HG03457 (cell line): ENCODE measurements around the gene NELL1.

Experiments
- ATAC-seq: cut with Tn5 transposase; IDR thresholded peaks from one replicate; pipeline ENCODE4 v1.9.1; 2021; ENCODE audit warnings: moderate number of reproducible peaks; ENCODE audit not compliant: unreplicated experiment

NELL1 gene

GRCh38 chr11:20869123-20869522, 199.7 kb downstream of the NELL1 start:
- no peak for ATAC-seq

DNA sequence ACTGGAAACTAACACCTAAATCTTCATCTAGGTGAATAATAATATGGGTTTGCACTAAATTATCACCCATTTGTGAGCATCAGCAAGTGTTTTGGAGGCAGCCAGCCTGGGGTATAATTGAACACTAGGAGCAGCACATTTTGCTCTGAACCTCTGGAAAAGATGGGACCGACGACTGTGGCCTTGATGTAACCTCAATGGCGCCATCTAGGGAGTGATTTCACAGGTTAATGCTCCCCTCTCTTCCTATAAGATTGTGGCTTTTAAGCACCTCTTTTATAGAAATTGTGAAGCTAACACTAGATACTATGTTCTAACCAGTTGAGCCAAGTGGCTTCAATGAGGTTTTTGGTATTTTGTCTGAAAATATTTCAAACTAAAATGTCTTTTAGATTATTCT, 203.7 kb downstream of the NELL1 start:
- ATAC-seq, result no peak

GRCh38 chr11:20874358-20874757, 205.0 kb downstream of the NELL1 start:
- ATAC-seq, result no peak

DNA sequence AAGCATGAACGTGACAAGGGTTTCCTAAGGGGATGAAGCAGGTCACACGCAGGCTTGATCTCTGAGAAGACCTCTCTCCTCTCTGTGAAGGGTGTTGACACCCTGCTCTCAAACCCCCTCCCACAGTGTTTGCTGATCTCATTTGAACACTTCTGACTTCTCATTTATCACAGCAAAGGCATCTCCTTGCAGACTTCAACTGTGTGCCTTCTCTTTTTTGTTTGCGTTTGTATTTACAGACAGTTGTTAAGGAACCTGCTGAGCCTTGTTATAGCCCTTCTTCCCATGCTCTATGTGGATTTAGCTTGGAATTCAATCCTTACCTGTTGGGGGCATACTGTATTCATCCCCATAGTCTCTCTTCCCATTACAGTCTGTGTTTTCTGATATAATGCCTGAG, 206.5 kb downstream of the NELL1 start:
- no peak for ATAC-seq

GRCh38 chr11:20876738-20877137, 207.4 kb downstream of the NELL1 start:
- no peak for ATAC-seq

DNA sequence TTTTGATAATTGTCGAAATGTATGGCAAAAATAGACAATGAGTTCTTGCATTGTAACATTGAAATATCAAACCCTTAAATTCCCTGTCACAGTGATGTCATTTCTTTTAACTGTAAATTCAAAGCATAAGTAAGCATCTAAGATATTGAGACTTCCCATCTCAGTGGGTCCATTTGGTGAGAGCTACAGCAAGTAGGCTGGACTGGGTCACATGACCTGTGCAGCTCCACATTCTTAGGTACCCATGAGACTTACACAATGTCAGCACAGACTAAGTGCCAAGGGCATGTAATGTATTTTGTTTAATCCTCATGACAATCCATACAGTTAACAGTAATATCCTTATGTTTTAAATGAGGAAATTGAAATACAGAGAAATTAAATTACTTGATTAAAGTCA, 210.7 kb downstream of the NELL1 start:
- ATAC-seq, result no peak

DNA sequence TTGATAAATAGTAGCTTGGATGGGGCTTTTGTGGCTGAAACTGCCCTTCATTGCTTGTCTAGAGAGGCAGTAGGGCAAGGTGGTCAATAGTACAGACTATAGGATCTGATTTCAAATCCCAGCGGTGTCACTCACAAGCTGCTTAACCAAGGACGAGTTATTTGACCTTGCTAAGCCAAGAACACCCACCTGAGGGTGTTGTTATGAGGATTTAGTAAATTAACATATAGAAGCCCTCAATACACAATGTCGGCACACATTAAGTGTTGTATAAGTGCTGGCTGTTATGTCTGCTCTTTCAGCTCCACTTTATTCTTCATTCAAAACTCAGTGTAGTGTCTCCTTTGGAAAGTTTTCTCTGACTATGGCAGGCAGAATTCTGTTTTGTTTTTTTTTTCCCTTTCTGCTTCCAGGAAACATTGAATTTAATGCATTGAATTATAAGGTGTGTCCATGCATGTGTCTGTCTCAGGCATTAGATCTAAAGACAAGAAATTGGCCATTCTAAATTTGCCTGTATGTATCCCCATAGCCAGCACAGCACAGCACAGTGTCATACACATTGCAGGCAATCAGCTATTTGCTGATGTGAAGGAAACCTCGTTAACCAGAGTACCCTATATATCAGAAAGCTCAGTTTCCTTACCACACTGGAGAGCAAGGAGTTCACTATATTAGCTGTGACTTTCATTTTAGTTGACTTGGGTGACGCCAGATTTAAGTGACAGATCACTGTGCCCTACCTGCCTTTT, 212.1 kb downstream of the NELL1 start:
- no peak for ATAC-seq

- no peak for ATAC-seq
Measured at GRCh38 chr11:20887137-20887536, 217.8 kb downstream of the NELL1 start.

- ATAC-seq, result no peak
Measured at GRCh38 chr11:20894296-20894695, 224.9 kb downstream of the NELL1 start.

GRCh38 chr11:20909995-20910726, 240.8 kb downstream of the NELL1 start:
- no peak for ATAC-seq

- ATAC-seq, result no peak
Measured at GRCh38 chr11:20910733-20911132, 241.3 kb downstream of the NELL1 start.

DNA sequence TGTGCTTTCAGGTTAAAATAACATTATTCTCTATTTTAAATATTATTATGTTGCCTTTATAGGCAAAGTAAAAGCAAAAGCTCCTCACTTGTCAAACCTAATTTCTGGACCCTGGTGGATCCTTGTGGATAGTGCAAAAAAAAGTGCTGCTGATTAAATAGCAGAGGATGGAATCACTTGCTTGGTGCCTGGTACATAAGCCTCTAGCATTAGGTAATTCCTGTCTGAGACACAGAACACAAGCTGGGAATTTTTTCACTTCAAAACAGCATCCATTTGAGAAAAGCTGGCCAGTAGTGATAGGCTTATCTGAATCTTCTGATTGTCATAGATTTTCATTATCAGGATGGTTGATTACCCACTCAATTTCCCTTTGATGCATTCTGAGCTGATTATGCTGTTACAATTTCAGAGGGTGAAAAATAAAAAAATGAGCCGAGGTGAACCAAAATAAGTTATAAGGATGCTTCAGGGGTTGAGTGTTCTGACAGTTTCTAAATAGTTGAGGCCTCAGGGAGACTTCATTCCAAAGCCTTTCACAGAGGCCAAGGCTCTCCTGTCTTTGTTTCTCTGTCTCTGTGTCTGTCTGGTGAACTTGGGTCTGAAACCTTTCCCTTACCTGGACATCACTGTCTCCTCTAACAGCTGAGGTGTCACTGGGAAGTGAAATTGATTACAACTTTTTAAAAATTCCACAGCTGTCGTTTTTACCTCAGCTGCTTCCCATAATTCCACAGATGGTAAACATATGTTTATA, 242.9 kb downstream of the NELL1 start:
- ATAC-seq, result no peak

DNA sequence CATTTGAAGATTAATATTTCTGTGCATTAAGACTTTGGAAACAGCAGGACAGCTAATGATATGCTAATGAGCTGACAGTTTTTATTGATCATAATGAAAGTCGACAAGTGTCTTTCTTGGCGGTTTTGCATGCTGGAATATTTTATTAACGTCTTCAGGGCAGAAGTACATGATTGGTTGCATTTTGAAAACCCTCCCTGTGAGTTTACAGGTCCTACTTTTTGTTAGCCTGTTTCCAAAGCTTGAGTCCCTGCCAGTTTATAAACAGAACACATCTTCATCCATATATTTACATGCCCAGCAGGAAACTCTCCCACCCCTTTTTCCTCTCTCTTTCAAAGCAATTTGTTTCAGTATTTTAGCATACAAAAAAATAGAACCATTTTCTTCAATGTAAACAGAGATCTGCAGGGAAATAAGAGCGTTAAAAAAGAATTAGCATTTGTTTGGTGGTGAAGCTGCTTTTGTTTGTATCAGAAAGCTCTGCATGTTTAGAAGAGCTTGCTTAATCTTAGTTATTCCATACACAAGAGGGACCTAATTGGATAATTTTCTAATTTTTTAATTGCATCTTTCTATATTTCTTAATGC, 243.6 kb downstream of the NELL1 start:
- ATAC-seq, result no peak

GRCh38 chr11:20917306-20917705, 247.9 kb downstream of the NELL1 start:
- ATAC-seq, result no peak

DNA sequence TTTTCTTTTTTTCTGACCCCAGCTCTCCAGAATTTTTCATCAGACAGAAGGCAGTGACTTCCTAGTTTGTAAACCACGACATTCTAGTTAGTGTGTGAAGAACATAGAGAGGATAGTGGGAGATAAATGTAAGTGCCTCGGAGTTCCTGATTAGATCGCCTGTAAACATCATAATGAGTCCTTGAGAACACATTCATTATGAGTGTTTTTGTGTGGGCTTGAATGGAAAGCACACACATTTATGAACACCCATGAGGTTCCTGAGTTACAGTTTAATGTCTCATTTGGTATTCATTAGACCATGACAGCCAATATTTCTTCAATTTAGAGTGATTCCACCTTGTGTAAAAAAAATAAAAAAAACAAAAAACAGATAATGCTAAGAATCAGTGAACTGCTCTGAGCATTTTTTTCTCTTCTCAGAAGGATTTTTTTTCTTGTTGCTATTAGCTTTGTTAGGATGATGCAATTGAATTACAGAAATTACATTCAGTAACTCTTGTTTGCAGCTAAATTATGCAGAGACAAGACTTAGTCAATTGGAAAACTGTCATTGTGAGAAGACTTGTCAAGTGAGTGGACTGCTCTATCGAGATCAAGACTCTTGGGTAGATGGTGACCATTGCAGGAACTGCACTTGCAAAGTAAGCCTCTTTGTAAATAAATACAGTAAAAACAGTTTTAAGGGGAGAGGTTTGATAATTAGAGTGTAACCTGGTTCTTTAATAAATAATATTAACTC, 257.6 kb downstream of the NELL1 start:
- no peak for ATAC-seq

DNA sequence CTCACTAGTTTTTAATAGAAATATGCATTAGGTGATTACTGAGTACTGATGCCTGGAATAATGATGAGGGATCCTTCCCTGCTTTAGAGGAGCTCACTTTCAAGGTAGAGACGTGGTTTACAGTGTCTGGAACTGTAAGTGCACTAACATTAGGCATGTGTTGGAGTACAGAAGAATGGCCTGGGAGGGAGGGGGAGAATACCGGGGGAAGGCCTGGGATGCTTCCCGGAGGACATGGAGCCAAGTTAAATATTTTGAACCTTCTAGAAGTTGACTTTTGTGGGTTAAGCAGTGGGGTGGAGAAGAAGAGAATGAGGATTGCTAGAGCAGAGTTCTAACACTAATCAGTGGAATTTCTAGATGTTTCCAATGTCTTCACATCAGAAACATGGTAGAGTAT, 261.6 kb downstream of the NELL1 start:
- ATAC-seq, result no peak

DNA sequence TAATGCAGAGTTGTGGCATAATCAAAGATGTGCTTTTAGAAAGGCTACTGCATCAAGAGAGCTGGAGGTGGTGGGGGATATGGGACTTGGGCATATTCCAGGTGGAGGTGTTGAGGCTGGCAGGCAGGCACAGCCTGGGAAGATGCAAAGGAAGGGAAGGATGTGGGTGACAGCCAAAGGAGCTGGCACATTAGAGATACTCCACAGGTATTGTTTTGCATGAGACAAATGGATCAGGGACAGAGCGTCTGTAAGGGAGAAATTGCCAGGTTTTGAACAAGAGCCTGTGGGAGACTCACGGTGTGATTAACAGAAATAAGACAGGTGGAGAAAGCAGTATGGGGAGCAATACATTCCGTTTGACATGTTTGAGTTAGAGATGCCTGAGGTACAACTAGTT, 263.7 kb downstream of the NELL1 start:
- no peak for ATAC-seq

DNA sequence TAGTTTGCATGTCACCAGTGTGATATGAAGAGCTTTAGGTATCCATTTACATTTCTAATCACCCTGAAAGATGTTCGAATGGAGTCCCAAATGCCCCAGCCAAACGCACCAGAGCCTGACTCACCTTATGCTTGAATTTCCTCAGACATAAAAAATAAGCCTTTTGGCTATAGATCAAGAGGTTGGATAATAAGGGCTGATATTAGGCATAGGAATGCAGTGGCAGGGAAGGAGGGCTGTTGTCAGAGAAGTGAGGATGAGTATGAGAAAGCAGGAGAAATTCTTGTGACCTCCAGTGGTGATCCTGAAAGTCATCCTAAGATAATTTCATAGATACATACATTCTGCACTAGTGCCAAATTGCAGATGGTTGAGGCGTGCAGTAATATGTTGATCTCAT, 264.6 kb downstream of the NELL1 start:
- no peak for ATAC-seq

- ATAC-seq, result no peak
Measured at GRCh38 chr11:20934516-20934915, 265.1 kb downstream of the NELL1 start.

GRCh38 chr11:20937826-20938225, 268.4 kb downstream of the NELL1 start:
- no peak for ATAC-seq

DNA sequence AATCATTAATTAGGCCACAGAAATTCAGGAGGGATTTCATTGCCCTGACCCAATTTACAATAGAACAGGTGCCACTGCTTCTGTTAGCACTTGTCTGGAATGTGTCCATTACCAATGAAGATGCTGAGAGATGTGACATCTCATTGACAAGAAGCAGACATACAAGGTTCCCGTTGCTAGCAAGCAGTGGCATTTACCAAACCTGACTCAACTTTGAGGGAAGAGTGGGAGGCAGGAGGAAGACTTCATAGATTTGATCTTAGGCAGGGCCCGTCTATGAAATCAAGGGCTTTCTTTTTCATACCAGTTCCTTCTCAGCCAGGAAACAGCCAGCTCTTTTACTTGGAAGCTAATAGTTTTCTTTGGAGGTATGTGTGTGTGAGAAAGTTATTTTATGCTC, 280.2 kb downstream of the NELL1 start:
- no peak for ATAC-seq
